ENCODE results near the gene ZNF544. TPM values are rescaled to one million over a fixed set of nuclear protein-coding genes. Genes with fewer than 3 reads are reported as not detected.

Gene ZNF544
- total and polyA plus RNA-seq, 9 donors: 16.8 to 39.8 (median 33.0) TPM

GRCh38 chr19:58182989-58183816 lies 45.5 kb upstream of the ZNF544 start, which contains the start of gene ZNF274:
TSS of gene ZNF274 (plus strand) at chr19:58183061. CDS start at chr19:58183966, 905 bp downstream.
- H3K36me3 ChIP-seq: peaks cover 5% of the 10 kb centered on the region
- peaks cover 13 to 70% of the 10 kb centered on the region in 2 donors for H3K9me3 ChIP-seq
- intact Hi-C loops (cut with DNase I): loop anchor here in 1 of 4 donors (10.0 kb wide), 1 partner anchor 92 kb away; the partner anchor contains the start of gene ZNF8
- H3K4me1 ChIP-seq (ENCODE audit: insufficient read depth): peaks cover 4% of the 10 kb centered on the region
- H3K4me3 ChIP-seq: peak within 1 kb of the TSS; percentile 72
- peak within 1 kb of the TSS; percentile 97 to 98 for H3K27ac ChIP-seq
- DNase-seq: peak; percentile 95 to 96 (median 96)
- TF ChIP-seq POLR2A (IDR thresholded peaks at IDR 0.05): peak; percentile 93
- no peak for TF ChIP-seq EP300 (IDR thresholded peaks at IDR 0.05)
- TF ChIP-seq, protein P1, sequence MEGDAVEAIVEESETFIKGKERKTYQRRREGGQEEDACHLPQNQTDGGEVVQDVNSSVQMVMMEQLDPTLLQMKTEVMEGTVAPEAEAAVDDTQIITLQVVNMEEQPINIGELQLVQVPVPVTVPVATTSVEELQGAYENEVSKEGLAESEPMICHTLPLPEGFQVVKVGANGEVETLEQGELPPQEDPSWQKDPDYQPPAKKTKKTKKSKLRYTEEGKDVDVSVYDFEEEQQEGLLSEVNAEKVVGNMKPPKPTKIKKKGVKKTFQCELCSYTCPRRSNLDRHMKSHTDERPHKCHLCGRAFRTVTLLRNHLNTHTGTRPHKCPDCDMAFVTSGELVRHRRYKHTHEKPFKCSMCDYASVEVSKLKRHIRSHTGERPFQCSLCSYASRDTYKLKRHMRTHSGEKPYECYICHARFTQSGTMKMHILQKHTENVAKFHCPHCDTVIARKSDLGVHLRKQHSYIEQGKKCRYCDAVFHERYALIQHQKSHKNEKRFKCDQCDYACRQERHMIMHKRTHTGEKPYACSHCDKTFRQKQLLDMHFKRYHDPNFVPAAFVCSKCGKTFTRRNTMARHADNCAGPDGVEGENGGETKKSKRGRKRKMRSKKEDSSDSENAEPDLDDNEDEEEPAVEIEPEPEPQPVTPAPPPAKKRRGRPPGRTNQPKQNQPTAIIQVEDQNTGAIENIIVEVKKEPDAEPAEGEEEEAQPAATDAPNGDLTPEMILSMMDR (IDR thresholded peaks at IDR 0.05): peak in 1 of 3 donors; percentile 24
- 1% methylated on average over 71 to 80 of the region's 80 CpGs for WGBS, 3 donors
- no peaks in the 10 kb centered on the region for H3K27me3 ChIP-seq

GRCh38 chr19:58183817-58184215 lies 44.9 kb upstream of the ZNF544 start:
- Histone ChIP-seq H3K27me3 (no peaks in the 10 kb centered on the region), H3K27ac (peak overlapping the region; percentile 97 to 98), H3K9me3 (peaks cover 11 to 69% of the 10 kb centered on the region in 2 donors), H3K4me3 (peak overlapping the region; percentile 72), H3K4me1 (ENCODE audit: insufficient read depth) (peaks cover 4% of the 10 kb centered on the region), H3K36me3 (peaks cover 5% of the 10 kb centered on the region)
- no peak for TF ChIP-seq EP300 (IDR thresholded peaks at IDR 0.05)
- TF ChIP-seq, protein P1 (IDR thresholded peaks at IDR 0.05): no peak
- no peak for TF ChIP-seq POLR2A (IDR thresholded peaks at IDR 0.05)
- no peak for DNase-seq
- intact Hi-C loops (cut with DNase I): loop anchor here in 1 of 4 donors (10.0 kb wide), 1 partner anchor 91 kb away; the partner anchor contains the start of gene ZNF8
- WGBS, 3 donors: 13 to 16% (median 14%) methylated on average over 13 of the region's 13 CpGs

- no peak for DNase-seq
- no peaks in the 10 kb centered on the region for H3K27me3 ChIP-seq
- peaks cover 10% of the 10 kb centered on the region for H3K36me3 ChIP-seq
- intact Hi-C loops (cut with DNase I): no loop called here
- no peak overlapping the region for H3K4me3 ChIP-seq
- TF ChIP-seq EP300 (IDR thresholded peaks at IDR 0.05) (no peak), POLR2A (IDR thresholded peaks at IDR 0.05) (no peak)
- TF ChIP-seq, protein P1 (IDR thresholded peaks at IDR 0.05): no peak
- 65 to 89% (median 79%) methylated on average over 6 of the region's 6 CpGs for WGBS, 3 donors
- no peaks in the 10 kb centered on the region for H3K4me1 ChIP-seq (ENCODE audit: insufficient read depth)
- no peak overlapping the region for H3K27ac ChIP-seq
- peaks cover 59 to 93% of the 10 kb centered on the region in 2 donors for H3K9me3 ChIP-seq
Observed at GRCh38 chr19:58196901-58197616, 31.7 kb upstream of the ZNF544 start.

- Histone ChIP-seq H3K4me1 (ENCODE audit: insufficient read depth) (no peaks in the 10 kb centered on the region), H3K27ac (no peak overlapping the region), H3K36me3 (peaks cover 12% of the 10 kb centered on the region), H3K4me3 (no peak overlapping the region), H3K9me3 (peaks cover 74 to 97% of the 10 kb centered on the region in 2 donors), H3K27me3 (no peaks in the 10 kb centered on the region)
- intact Hi-C loops (cut with DNase I): no loop called here
- no peak for DNase-seq
- TF ChIP-seq, protein P1 (IDR thresholded peaks at IDR 0.05): no peak
- no peak for TF ChIP-seq EP300 (IDR thresholded peaks at IDR 0.05)
- WGBS, 3 donors: 11 to 20% (median 14%) methylated on average over 42 to 49 of the region's 49 CpGs
Observed at GRCh38 chr19:58203814-58204475, 24.8 kb upstream of the ZNF544 start.
